ENCODE data around the gene GABRG2.

GABRG2 gene

DNA sequence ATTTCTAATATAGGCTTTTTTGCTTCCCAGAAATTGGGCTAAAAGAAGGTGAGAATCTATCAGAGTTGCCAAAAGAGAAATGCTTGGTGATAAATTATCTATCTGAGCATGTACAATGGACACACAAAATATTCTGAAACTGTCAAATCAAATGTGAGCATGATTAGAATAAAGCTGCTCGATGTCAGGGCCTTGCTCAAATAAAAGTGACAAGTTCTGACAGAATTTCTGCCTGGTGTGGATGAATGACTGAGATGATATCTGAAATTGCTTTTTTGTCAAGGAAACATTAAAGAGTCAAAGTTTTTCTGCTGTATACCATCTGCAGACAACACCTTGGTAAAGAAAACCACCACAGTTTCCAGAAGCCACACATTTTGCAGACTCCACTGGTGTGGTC, 128.8 kb downstream of the GABRG2 start:
- H3K9me3 Mint-ChIP-seq, result no peaks in the 10 kb centered on the region
- H3K27ac Mint-ChIP-seq, result no peak overlapping the region
- no peak for DNase-seq
- H3K36me3 Mint-ChIP-seq (ENCODE audit: low read depth), result no peaks in the 10 kb centered on the region
- H3K4me1 Mint-ChIP-seq, result no peaks in the 10 kb centered on the region
- no peak overlapping the region for H3K4me3 Mint-ChIP-seq
- TF ChIP-seq, protein P1, sequence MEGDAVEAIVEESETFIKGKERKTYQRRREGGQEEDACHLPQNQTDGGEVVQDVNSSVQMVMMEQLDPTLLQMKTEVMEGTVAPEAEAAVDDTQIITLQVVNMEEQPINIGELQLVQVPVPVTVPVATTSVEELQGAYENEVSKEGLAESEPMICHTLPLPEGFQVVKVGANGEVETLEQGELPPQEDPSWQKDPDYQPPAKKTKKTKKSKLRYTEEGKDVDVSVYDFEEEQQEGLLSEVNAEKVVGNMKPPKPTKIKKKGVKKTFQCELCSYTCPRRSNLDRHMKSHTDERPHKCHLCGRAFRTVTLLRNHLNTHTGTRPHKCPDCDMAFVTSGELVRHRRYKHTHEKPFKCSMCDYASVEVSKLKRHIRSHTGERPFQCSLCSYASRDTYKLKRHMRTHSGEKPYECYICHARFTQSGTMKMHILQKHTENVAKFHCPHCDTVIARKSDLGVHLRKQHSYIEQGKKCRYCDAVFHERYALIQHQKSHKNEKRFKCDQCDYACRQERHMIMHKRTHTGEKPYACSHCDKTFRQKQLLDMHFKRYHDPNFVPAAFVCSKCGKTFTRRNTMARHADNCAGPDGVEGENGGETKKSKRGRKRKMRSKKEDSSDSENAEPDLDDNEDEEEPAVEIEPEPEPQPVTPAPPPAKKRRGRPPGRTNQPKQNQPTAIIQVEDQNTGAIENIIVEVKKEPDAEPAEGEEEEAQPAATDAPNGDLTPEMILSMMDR (IDR thresholded peaks at IDR 0.05), result no peak
- H3K27me3 Mint-ChIP-seq (ENCODE audit: low read depth, poor library complexity), result no peaks in the 10 kb centered on the region

DNA sequence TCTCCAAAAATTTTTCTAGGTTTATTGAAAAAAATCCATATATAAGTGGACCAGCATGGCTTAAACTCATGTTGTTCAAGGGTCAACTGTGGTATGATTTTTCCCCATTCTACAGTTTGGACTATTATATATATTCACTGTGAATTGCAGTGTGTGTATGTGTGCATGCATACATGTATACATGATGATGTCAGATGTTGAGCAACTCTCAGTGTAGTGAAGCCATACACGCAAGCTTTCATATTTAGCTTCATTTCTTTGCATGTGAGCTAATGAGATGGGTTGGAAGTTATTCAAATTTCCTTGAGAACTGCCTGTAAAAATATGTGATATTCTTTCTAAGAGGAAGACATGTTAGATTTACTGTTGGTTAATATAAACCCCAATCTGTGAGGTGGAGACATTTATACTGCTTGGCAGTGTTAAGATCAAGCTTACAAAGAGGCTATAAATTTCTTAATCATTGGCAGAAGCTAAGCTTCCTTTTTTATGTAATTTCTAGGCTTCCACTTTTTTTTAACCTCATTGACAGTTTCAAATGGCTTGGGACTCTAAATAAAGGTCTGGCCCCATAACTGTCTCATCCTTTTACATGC, 134.8 kb downstream of the GABRG2 start:
- H3K4me3 Mint-ChIP-seq, result no peak overlapping the region
- H3K27me3 Mint-ChIP-seq (ENCODE audit: low read depth, poor library complexity), result peaks cover 6% of the 10 kb centered on the region
- no peaks in the 10 kb centered on the region for H3K36me3 Mint-ChIP-seq (ENCODE audit: low read depth)
- no peaks in the 10 kb centered on the region for H3K4me1 Mint-ChIP-seq
- no peak overlapping the region for H3K27ac Mint-ChIP-seq
- DNase-seq, result no peak
- TF ChIP-seq, protein P1 (IDR thresholded peaks at IDR 0.05), result no peak
- no peaks in the 10 kb centered on the region for H3K9me3 Mint-ChIP-seq

All from nephron progenitor cell (in vitro differentiated cells).